Lower leg skin (tissue), 3 donors: ENCODE data around the gene PLOD3.

ENCODE experiments used
- CTCF ChIP-seq, 3 donors: fragments of 450-650 bp; IDR thresholded peaks; one replicate each; pipeline ENCODE4 v1.5.1; 2016; ENCODE audit warnings: antibody characterized with exemption in 3 of 3, mild to moderate bottlenecking in 3 of 3, moderate library complexity in 2 of 3
- POLR2A ChIP-seq, 2 donors: fragments of 450-650 bp; IDR thresholded peaks; one replicate each; pipeline ENCODE4 v1.6.1; 2016 to 2017; ENCODE audit warnings: antibody characterized with exemption in 2 of 2, mild to moderate bottlenecking in 1 of 2, moderate library complexity in 1 of 2

- TF ChIP-seq CTCF (IDR thresholded peaks at IDR 0.05) (no peak), POLR2A (IDR thresholded peaks at IDR 0.05) (no peak)
These were observed 56.5 kb downstream of the PLOD3 start for GRCh38 chr7:101160910-101161309.
